Skin of body (tissue), 3 donors: ENCODE data around the gene GNGT1. TPM values are rescaled to one million over a fixed set of nuclear protein-coding genes. Genes with fewer than 3 reads are reported as not detected.

Experiments
- DNase-seq: peaks from one replicate; lab custom pipeline; 2025; lab: John Stamatoyannopoulos, UW
- small RNA-seq: library from RNA; depleted of rRNA; stranded (forward); fragments of <200 nt; gene quantifications from one replicate; pipeline ENCODE3, GENCODE V24; 2014; ENCODE audit warnings: low replicate concordance
- total RNA-seq: library from RNA; depleted of rRNA; stranded (reverse); fragments of >200 nt; gene quantifications from one replicate; pipeline ENCODE4 v1.2.3, GENCODE V29; 2014

GNGT1 gene
- total RNA-seq, 1 donor from 2014 or later = not detected

DNA sequence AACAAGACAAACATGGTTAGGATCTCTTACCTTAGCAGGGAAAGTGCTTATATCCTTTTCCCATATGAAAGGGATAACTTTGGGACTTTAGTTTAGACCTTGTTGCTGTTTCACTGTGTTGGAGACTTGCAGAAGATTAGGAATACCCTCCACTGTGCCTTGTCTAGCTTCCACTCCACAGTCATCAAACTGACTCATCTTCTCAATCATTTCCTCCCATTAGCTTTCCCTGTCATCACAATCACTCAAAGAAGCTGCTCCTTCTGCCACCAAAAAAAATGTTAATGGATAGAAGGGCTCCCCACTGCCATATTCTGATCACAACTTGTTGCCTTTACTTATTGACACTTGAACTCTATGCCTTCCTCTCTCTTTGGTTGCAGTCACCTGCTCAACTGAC, 31.9 kb downstream of the GNGT1 start:
- DNase-seq = no peak

- no peak for DNase-seq
These were observed 35.6 kb downstream of the GNGT1 start for GRCh38 chr7:93941945-93942344.

- no peak for DNase-seq
These were observed 37.6 kb downstream of the GNGT1 start for GRCh38 chr7:93943816-93944540.

DNA sequence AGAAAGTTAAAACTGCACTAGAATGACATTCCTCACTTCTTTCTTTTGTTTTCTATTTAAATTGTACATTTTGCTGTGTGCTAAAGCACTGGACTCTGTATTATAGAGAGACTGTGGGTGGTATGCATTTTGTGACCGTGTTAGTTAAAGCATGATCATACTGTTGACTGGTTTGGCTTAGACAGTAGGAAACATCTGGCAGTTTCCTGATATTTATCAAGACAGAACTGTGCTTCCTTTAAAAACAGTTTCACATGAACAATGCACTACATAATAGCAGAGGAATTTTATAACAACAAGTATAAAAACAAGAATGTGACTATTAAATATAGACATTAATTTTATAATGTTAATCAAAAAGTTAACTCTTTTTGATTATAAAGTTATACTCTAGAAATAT, 38.3 kb downstream of the GNGT1 start:
- peak; percentile 77 for DNase-seq

- DNase-seq = no peak
These were observed 38.7 kb downstream of the GNGT1 start for GRCh38 chr7:93945083-93945482.

DNA sequence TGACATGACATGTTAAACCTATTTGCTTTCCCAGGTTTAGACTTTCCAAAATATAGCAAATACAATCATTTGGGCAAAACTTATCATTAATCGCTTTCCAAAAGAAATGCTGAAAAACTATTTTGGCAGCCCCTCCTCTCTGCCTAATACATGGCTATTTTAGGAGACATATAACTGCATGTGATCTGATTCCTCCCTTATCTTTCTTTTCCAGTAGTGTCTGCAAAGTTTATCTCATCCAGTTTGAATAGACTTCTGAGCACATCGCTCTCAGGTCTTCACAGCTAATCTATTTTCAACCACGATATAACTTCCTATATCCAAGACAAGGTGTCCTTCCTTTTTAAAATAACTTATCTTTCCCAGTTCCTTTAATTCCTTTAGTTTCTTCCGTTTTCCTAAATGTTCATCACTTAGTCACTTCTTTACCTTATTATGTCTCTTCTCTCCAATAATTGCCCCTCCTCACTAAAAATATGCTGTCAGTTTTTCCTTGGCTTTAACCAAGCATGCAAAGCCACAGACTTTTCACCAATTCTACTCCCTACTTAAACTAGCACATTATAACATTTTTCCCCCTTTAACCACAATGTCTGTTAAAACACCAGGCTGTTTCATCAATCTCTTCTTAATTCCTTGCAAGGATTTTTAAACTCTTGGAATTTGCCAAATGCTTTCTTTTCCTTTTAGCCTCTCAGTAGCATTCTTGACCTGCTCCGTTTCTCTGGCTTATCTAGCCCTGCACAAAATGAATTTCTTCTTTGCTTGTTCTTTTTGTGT, 39.6 kb downstream of the GNGT1 start:
- DNase-seq = no peak

- no peak for DNase-seq
These were observed 41.7 kb downstream of the GNGT1 start for GRCh38 chr7:93948106-93948505.

- DNase-seq = no peak
These were observed 42.5 kb downstream of the GNGT1 start for GRCh38 chr7:93948873-93949272.

- DNase-seq = no peak
These were observed 43.1 kb downstream of the GNGT1 start for GRCh38 chr7:93949423-93949822.

GRCh38 chr7:93955304-93955703, 48.9 kb downstream of the GNGT1 start:
- no peak for DNase-seq

- no peak for DNase-seq
These were observed 51.4 kb downstream of the GNGT1 start for GRCh38 chr7:93957767-93958166.

DNA sequence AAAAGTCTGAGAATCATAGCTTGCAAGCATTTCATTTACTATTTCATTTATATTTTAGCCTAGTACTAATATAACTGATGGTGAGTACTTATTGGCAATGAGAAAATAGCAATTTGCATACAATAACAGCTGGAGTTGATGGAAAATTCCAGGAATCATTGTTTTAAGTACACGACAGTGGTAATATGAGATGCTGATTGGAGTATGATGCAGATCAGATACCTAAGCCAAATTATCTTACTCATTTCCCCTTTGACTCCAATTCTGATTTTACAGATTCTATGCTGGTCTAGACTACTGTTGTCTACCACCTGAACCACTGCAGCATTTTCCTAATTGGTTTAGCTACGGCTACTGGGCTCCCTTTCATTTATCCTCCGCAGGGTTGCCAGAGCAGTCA, 51.8 kb downstream of the GNGT1 start:
- no peak for DNase-seq

- no peak for DNase-seq
These were observed 52.3 kb downstream of the GNGT1 start for GRCh38 chr7:93958651-93959050.

Small RNAs within 50 kb of the gene (small RNA-seq; reads per million reads assigned to genes)
- not detected for gene AC002076.2

Other genes starting within 250 kb of the GNGT1 start
- 0.89 TPM for gene TFPI2, start 15.8 kb upstream of the GNGT1 start, total RNA-seq
- gene GNG11, start 15.2 kb downstream of the GNGT1 start, total RNA-seq = 19.0 TPM
- gene BET1, start 97.8 kb downstream of the GNGT1 start, total RNA-seq = 40.5 TPM